Tibial nerve (tissue), 4 donors: ENCODE results near the gene C16orf96. TPM values are rescaled to one million over a fixed set of nuclear protein-coding genes. Genes with fewer than 3 reads are reported as not detected.
A peak's percentile ranks its signal among the peaks of the same experiment; 100 is the strongest.

ENCODE experiments used
- DNase-seq, 2 donors: peaks; one replicate each; pipeline ENCODE4 v3.0.0-alpha.2; 2019; ENCODE audit warnings: low spot score in 2 of 2
- H3K27ac ChIP-seq, 4 donors: fragments of 200-600 bp; sonication (generic) in 3 of 4; one replicate each; pipeline ENCODE4 v1.5.1; 2017 to 2019; ENCODE audit warnings: mild to moderate bottlenecking in 1 of 4
- H3K27me3 ChIP-seq, 2 donors: fragments of 200-600 bp; sonication (generic) in 1 of 2; one replicate each; pipeline versions ENCODE4 v1.5.1 to v1.6.0; 2017 to 2019
- H3K36me3 ChIP-seq, 3 donors: fragments of 200-600 bp; sonication (generic); one replicate each; pipeline ENCODE4 v1.5.1; 2018 to 2019
- H3K4me1 ChIP-seq, 4 donors: fragments of 200-600 bp; sonication (generic) in 3 of 4; one replicate each; pipeline ENCODE4 v1.5.1; 2017 to 2019
- H3K4me3 ChIP-seq, 4 donors: fragments of 200-600 bp; sonication (generic) in 3 of 4; one replicate each; pipeline ENCODE4 v1.5.1; 2017 to 2019; ENCODE audit warnings: mild to moderate bottlenecking in 1 of 4, moderate library complexity in 1 of 4
- H3K9me3 ChIP-seq, 4 donors: fragments of 200-600 bp; sonication (generic) in 3 of 4; one replicate each; pipeline ENCODE4 v1.5.1; 2017 to 2019
- CTCF ChIP-seq, 5 experiments: fragments of 200-600 bp in 3 of 5; fragments of 450-650 bp in 2 of 5; sonication (generic) in 3 of 5; IDR thresholded peaks; one replicate each; pipeline ENCODE4 v1.5.1; 2016 to 2019; ENCODE audit warnings: antibody characterized with exemption in 5 of 5, mild to moderate bottlenecking in 3 of 5, moderate library complexity in 2 of 5
- EP300 ChIP-seq, 2 donors: sonication (generic); formaldehyde crosslinking; IDR thresholded peaks; one replicate each; pipeline ENCODE4 v1.6.1; 2017; ENCODE audit warnings: antibody characterized with exemption in 2 of 2, mild to moderate bottlenecking in 1 of 2
- POLR2A ChIP-seq, 2 donors: fragments of 450-650 bp; IDR thresholded peaks; one replicate each; pipeline ENCODE4 v1.6.1; 2017; ENCODE audit warnings: antibody characterized with exemption in 2 of 2, mild to moderate bottlenecking in 2 of 2, moderate library complexity in 2 of 2
- WGBS, 2 donors: methylation state at CpG; one replicate each; pipeline ENCODE4 v1.1.5; 2018; 5-methylcytosine and 5-hydroxymethylcytosine counted together
- total RNA-seq, 4 donors: library from RNA; depleted of rRNA; stranded (reverse); fragments of >200 nt; gene quantifications; one replicate each; pipeline ENCODE4 v1.1.0, GENCODE V29; 2016

C16orf96 gene
- total RNA-seq, 4 donors from 2014 or later = 0.20 to 0.21 TPM; not detected in 2

- Histone ChIP-seq H3K27me3 (no peaks in the 10 kb centered on the region), H3K4me3 (no peak overlapping the region), H3K36me3 (no peaks in the 10 kb centered on the region), H3K4me1 (peaks cover 0 to 3% (median 0%) of the 10 kb centered on the region in 4 donors), H3K27ac (no peak overlapping the region), H3K9me3 (no peaks in the 10 kb centered on the region)
- DNase-seq = no peak
- TF ChIP-seq CTCF (IDR thresholded peaks at IDR 0.05) (no peak), EP300 (IDR thresholded peaks at IDR 0.05) (no peak), POLR2A (IDR thresholded peaks at IDR 0.05) (no peak)
- 60 to 67% methylated on average over 10 of the region's 10 CpGs for WGBS, 2 donors
Measured at GRCh38 chr16:4557973-4558372, 1.8 kb downstream of the C16orf96 start.

GRCh38 chr16:4561596-4561995 lies 5.5 kb downstream of the C16orf96 start:
- Histone ChIP-seq H3K27me3 (no peaks in the 10 kb centered on the region), H3K9me3 (no peaks in the 10 kb centered on the region), H3K4me1 (peaks cover 0 to 3% (median 0%) of the 10 kb centered on the region in 4 donors), H3K4me3 (no peak overlapping the region), H3K27ac (peak overlapping the region in 1 of 4 donors; percentile 40), H3K36me3 (no peaks in the 10 kb centered on the region)
- no peak for DNase-seq
- 28 to 35% methylated on average over 9 of the region's 9 CpGs for WGBS, 2 donors
- TF ChIP-seq POLR2A (IDR thresholded peaks at IDR 0.05) = no peak
- no peak for TF ChIP-seq EP300 (IDR thresholded peaks at IDR 0.05)
- TF ChIP-seq CTCF (IDR thresholded peaks at IDR 0.05) = no peak

- Histone ChIP-seq H3K27me3 (no peaks in the 10 kb centered on the region), H3K36me3 (no peaks in the 10 kb centered on the region), H3K4me1 (peaks cover 0 to 3% (median 0%) of the 10 kb centered on the region in 4 donors), H3K4me3 (no peak overlapping the region), H3K27ac (no peak overlapping the region), H3K9me3 (no peaks in the 10 kb centered on the region)
- WGBS, 2 donors = 82 to 83% methylated on average over 18 of the region's 18 CpGs
- TF ChIP-seq EP300 (IDR thresholded peaks at IDR 0.05) (no peak), CTCF (IDR thresholded peaks at IDR 0.05) (no peak), POLR2A (IDR thresholded peaks at IDR 0.05) (no peak)
- no peak for DNase-seq
Measured at GRCh38 chr16:4564661-4565267, 8.6 kb downstream of the C16orf96 start.

GRCh38 chr16:4566144-4566543 lies 10.0 kb downstream of the C16orf96 start:
- Histone ChIP-seq H3K4me1 (peaks cover 0 to 3% (median 0%) of the 10 kb centered on the region in 4 donors), H3K27me3 (no peaks in the 10 kb centered on the region), H3K27ac (no peak overlapping the region), H3K9me3 (no peaks in the 10 kb centered on the region), H3K4me3 (no peak overlapping the region), H3K36me3 (no peaks in the 10 kb centered on the region)
- TF ChIP-seq POLR2A (IDR thresholded peaks at IDR 0.05) (no peak), EP300 (IDR thresholded peaks at IDR 0.05) (no peak), CTCF (IDR thresholded peaks at IDR 0.05) (no peak)
- no peak for DNase-seq
- WGBS, 2 donors = 83 to 88% methylated on average over 3 of the region's 3 CpGs

- 79 to 80% methylated on average over 6 of the region's 6 CpGs for whole genome bisulfite sequencing, 2 donors
- no peak overlapping the region for H3K4me3 ChIP-seq
- H3K27me3 ChIP-seq = no peaks in the 10 kb centered on the region
- no peaks in the 10 kb centered on the region for H3K36me3 ChIP-seq
- H3K27ac ChIP-seq = no peak overlapping the region
- H3K4me1 ChIP-seq = no peaks in the 10 kb centered on the region
- TF ChIP-seq POLR2A (IDR thresholded peaks at IDR 0.05) = no peak
- no peak for TF ChIP-seq EP300 (IDR thresholded peaks at IDR 0.05)
- TF ChIP-seq CTCF (IDR thresholded peaks at IDR 0.05) = no peak
- H3K9me3 ChIP-seq = no peaks in the 10 kb centered on the region
- DNase-seq = no peak
Measured at GRCh38 chr16:4570086-4570485, 13.9 kb downstream of the C16orf96 start.
